SK-N-SH (cell line): ENCODE results near the gene SFSWAP. TPM values are rescaled to one million over a fixed set of nuclear protein-coding genes. Genes with fewer than 3 reads are reported as not detected.

ENCODE experiments used
- CTCF ChIA-PET: fragments of 300-600, 350-600 bp; formaldehyde crosslinking; extraction: SDS; loops from one replicate; lab custom pipeline; 2021; lab: Yijun Ruan, JAX
- POLR2A ChIA-PET: fragments of 350-600 bp; sonication (Branson Sonifier 250); formaldehyde crosslinking; extraction: SDS; loops from one replicate; lab custom pipeline; 2020; ENCODE audit warnings: antibody characterized with exemption, inconsistent platforms; lab: Yijun Ruan, JAX
- DNase-seq: peaks from one replicate; pipeline ENCODE4 v3.0.0; 2012
- H2AFZ ChIP-seq: fragments of 200-600 bp; sonication (generic); 2 replicates; pipeline ENCODE4 v1.8.1; 2016; ENCODE audit warnings: antibody characterized with exemption, mild to moderate bottlenecking, low read depth
- H3F3A ChIP-seq: fragments of 200-600 bp; sonication (generic); replicated peaks from 2 replicates; pipeline ENCODE3; 2016; ENCODE audit warnings: antibody characterized with exemption, mild to moderate bottlenecking; ENCODE audit not compliant: insufficient read depth
- H3K27ac ChIP-seq, 2 experiments: fragments of 200-500 bp in 1 of 2; fragments of 200-600 bp in 1 of 2; sonication (Bioruptor generic) in 1 of 2; sonication (generic), shearing (Covaris generic) in 1 of 2; 2 replicates each; pipeline versions ENCODE4 v1.5.1 to v1.6.1; 2014 to 2016; ENCODE audit warnings: low read depth in 2 of 2, inconsistent platforms in 1 of 2, low read length in 1 of 2, mild to moderate bottlenecking in 1 of 2, mixed read lengths in 1 of 2
- H3K27me3 ChIP-seq: fragments of 200-600 bp; sonication (generic), shearing (Covaris generic); 2 replicates; pipeline ENCODE4 v1.6.1; 2016; ENCODE audit warnings: mixed run types; ENCODE audit not compliant: insufficient read depth
- H3K36me3 ChIP-seq, 2 experiments: fragments of 200-500 bp in 1 of 2; fragments of 200-600 bp in 1 of 2; sonication (Bioruptor generic) in 1 of 2; sonication (generic) in 1 of 2; replicated peaks in 1 of 2; 2 replicates each; pipeline versions ENCODE3 to v1.5.1; 2014 to 2016; ENCODE audit warnings: low read length in 1 of 2, mild to moderate bottlenecking in 1 of 2; ENCODE audit not compliant: insufficient read depth in 2 of 2, control insufficient read depth in 1 of 2
- H3K4me1 ChIP-seq, 2 experiments: fragments of 200-500 bp in 1 of 2; fragments of 200-600 bp in 1 of 2; sonication (Bioruptor generic) in 1 of 2; sonication (generic), shearing (Covaris generic) in 1 of 2; 2 replicates each; pipeline versions ENCODE4 v1.5.1 to v1.6.1; 2014 to 2016; ENCODE audit warnings: low read depth in 1 of 2, low read length in 1 of 2, mixed run types in 1 of 2; ENCODE audit not compliant: insufficient read depth in 2 of 2, control insufficient read depth in 1 of 2
- H3K4me2 ChIP-seq: fragments of 200-600 bp; sonication (generic), shearing (Covaris generic); 2 replicates; pipeline ENCODE4 v1.6.1; 2017; ENCODE audit warnings: mixed run types
- H3K4me3 ChIP-seq, 2 experiments: fragments of 200-500 bp in 1 of 2; fragments of 200-600 bp in 1 of 2; sonication (Bioruptor generic) in 1 of 2; sonication (generic), shearing (Covaris generic) in 1 of 2; 2 replicates each; pipeline versions ENCODE4 v1.5.1 to v1.8.1; 2014 to 2016; ENCODE audit warnings: low read depth in 2 of 2, inconsistent platforms in 1 of 2, low read length in 1 of 2, mild to moderate bottlenecking in 1 of 2, mixed read lengths in 1 of 2, moderate library complexity in 1 of 2
- H3K79me2 ChIP-seq: fragments of 200-600 bp; sonication (generic); 2 replicates; pipeline ENCODE4 v1.8.1; 2017; ENCODE audit warnings: mild to moderate bottlenecking; ENCODE audit not compliant: insufficient read depth
- H3K9ac ChIP-seq: fragments of 200-600 bp; sonication (generic); 2 replicates; pipeline ENCODE4 v1.6.1; 2017; ENCODE audit warnings: mixed run types
- H3K9me2 ChIP-seq: fragments of 200-600 bp; sonication (generic); 2 replicates; pipeline ENCODE4 v1.6.1; 2017; ENCODE audit warnings: mixed run types
- H3K9me3 ChIP-seq: fragments of 200-600 bp; sonication (generic); 2 replicates; pipeline ENCODE4 v1.6.1; 2017; ENCODE audit warnings: mixed run types, mild to moderate bottlenecking, moderate library complexity
- H4K20me1 ChIP-seq: fragments of 200-600 bp; sonication (generic); 2 replicates; pipeline ENCODE4 v1.6.1; 2017; ENCODE audit warnings: mild to moderate bottlenecking, mixed run types; ENCODE audit not compliant: insufficient read depth
- CHD2 ChIP-seq: fragments of 150-350 bp; IDR thresholded peaks from 2 replicates; pipeline ENCODE4 v1.6.1; 2018; ENCODE audit warnings: low read length; ENCODE audit not compliant: partially characterized antibody
- CTCF ChIP-seq: fragments of 200-600 bp; sonication (generic); IDR thresholded peaks from 2 replicates; pipeline ENCODE4 v1.6.1; 2017; ENCODE audit warnings: antibody characterized with exemption, mild to moderate bottlenecking, moderate library complexity
- ELF1 ChIP-seq: IDR thresholded peaks from 2 replicates; pipeline ENCODE4 v1.4.0; 2012
- EP300 ChIP-seq, 2 experiments: IDR thresholded peaks; 2 replicates each; pipeline versions ENCODE4 v1.4.0 to v1.6.1; 2012; ENCODE audit warnings: borderline replicate concordance in 1 of 2, low read depth in 1 of 2, low read length in 1 of 2
- FOXJ3 ChIP-seq: sonication (generic); formaldehyde crosslinking; IDR thresholded peaks from 2 replicates; pipeline ENCODE4 v1.5.1; 2020; ENCODE audit warnings: mild to moderate bottlenecking, missing genetic modification reagents
- GATA2 ChIP-seq: sonication (generic); formaldehyde crosslinking; IDR thresholded peaks from 2 replicates; pipeline ENCODE4 v1.5.0; 2020; ENCODE audit warnings: mild to moderate bottlenecking, missing genetic modification reagents
- MEF2A ChIP-seq: IDR thresholded peaks from 2 replicates; pipeline ENCODE4 v1.4.0; 2012; ENCODE audit warnings: low read depth, borderline replicate concordance
- POLR2AphosphoS5 ChIP-seq: IDR thresholded peaks from 2 replicates; pipeline ENCODE4 v1.6.1; 2012; ENCODE audit warnings: low read depth, low read length
- RFX5 ChIP-seq: IDR thresholded peaks from 2 replicates; pipeline ENCODE4 v1.6.1; 2012; ENCODE audit warnings: mild to moderate bottlenecking, improper control_type of control experiment, low read length
- SMC3 ChIP-seq: IDR thresholded peaks from 2 replicates; pipeline ENCODE4 v1.6.1; 2012; ENCODE audit warnings: low read depth, low read length, improper control_type of control experiment
- TAF1 ChIP-seq: IDR thresholded peaks from 2 replicates; pipeline ENCODE4 v1.6.1; 2012; ENCODE audit warnings: low read depth, mild to moderate bottlenecking, low read length, moderate library complexity, borderline replicate concordance
- USF2 ChIP-seq: fragments of 150-350 bp; IDR thresholded peaks from 2 replicates; pipeline ENCODE4 v1.6.1; 2017; ENCODE audit warnings: antibody characterized with exemption, low read length, low read depth, borderline replicate concordance
- YY1 ChIP-seq: IDR thresholded peaks from 2 replicates; pipeline ENCODE4 v1.4.0; 2012; ENCODE audit warnings: low read depth, mild to moderate bottlenecking
- ZBTB33 ChIP-seq: IDR thresholded peaks from 2 replicates; pipeline ENCODE4 v1.4.0; 2012; ENCODE audit warnings: low read depth, borderline replicate concordance
- WGBS: methylation state at CpG from one replicate; pipeline ENCODE4 v1.1.6; 2017; ENCODE audit warnings: low lambda C conversion rate; 5-methylcytosine and 5-hydroxymethylcytosine counted together
- polyA plus RNA-seq, 3 experiments: library from polyadenylated mRNA; depleted of rRNA; stranded (reverse); fragments of >200 nt; gene quantifications; 2 replicates each; pipeline ENCODE4 v1.2.3, GENCODE V29; 2012
- TF ChIP-seq, protein P1 (sequence below): IDR thresholded peaks from 2 replicates; pipeline ENCODE4 v1.4.0; 2012; ENCODE audit warnings: low read depth, borderline replicate concordance

SFSWAP gene
- polyA plus RNA-seq, 1 of the 3 experiments (the other 2 are of a cell fraction) = 27.9 TPM

- H3K79me2 ChIP-seq = peaks cover 10% of the 10 kb centered on the region
- CTCF ChIA-PET = interaction anchor here (2.7 kb wide), 1 partner anchor 12 kb away, joined by 14 read pairs; no protein-coding TSS in a partner anchor
- H3K27ac ChIP-seq = no peak overlapping the region
- POLR2A ChIA-PET = no interaction called here
- TF ChIP-seq FOXJ3 (CRISPR knock-in tag) = no peak
- H4K20me1 ChIP-seq = no peaks in the 10 kb centered on the region
- H3K36me3 ChIP-seq = peaks cover 35 to 69% of the 10 kb centered on the region in 2 experiments
- H3K4me2 ChIP-seq = no peak overlapping the region
- H3K9ac ChIP-seq = no peak overlapping the region
- H3K4me1 ChIP-seq = no peaks in the 10 kb centered on the region
- WGBS = 95% methylated on average over 12 of the region's 17 CpGs
- H3K9me3 ChIP-seq = no peaks in the 10 kb centered on the region
- H3K27me3 ChIP-seq = no peaks in the 10 kb centered on the region
- H2AFZ ChIP-seq = no peak overlapping the region
- H3K9me2 ChIP-seq = no peaks in the 10 kb centered on the region
- no peak for DNase-seq
- H3K4me3 ChIP-seq = no peak overlapping the region
- no peaks in the 10 kb centered on the region for H3F3A ChIP-seq
Measured at GRCh38 chr12:131766382-131767107, 55.7 kb downstream of the SFSWAP start.

- DNase-seq = no peak
- WGBS = 89% methylated on average over 3 of the region's 12 CpGs
- Histone ChIP-seq H3K27ac (no peak overlapping the region), H3K9me3 (no peaks in the 10 kb centered on the region), H3K4me2 (no peak overlapping the region), H3K9ac (no peak overlapping the region), H3K36me3 (peaks cover 32 to 78% of the 10 kb centered on the region in 2 experiments), H3K27me3 (no peaks in the 10 kb centered on the region), H3F3A (no peaks in the 10 kb centered on the region), H2AFZ (no peak overlapping the region), H3K79me2 (peaks cover 2% of the 10 kb centered on the region; the same call in 1 of the 2 replicates), H3K4me3 (no peak overlapping the region), H3K4me1 (no peaks in the 10 kb centered on the region), H3K9me2 (no peaks in the 10 kb centered on the region), H4K20me1 (no peaks in the 10 kb centered on the region)
- ChIA-PET CTCF (interaction anchor here (1.3 to 1.4 kb wide), 2 partner anchors 10 to 666 kb away, joined by 3 read pairs; no protein-coding TSS in a partner anchor), POLR2A (no interaction called here)
- TF ChIP-seq USF2 (no peak), CTCF (no peak), YY1 (no peak), SMC3 (no peak), CHD2 (no peak), ZBTB33 (no peak), MEF2A (no peak), ELF1 (no peak), POLR2AphosphoS5 (no peak), TAF1 (no peak), FOXJ3 (CRISPR knock-in tag) (no peak), RFX5 (no peak), EP300 (IDR thresholded peaks at IDR 0.05; ENCODE audit: borderline replicate concordance in 1 of 2, low read depth in 1 of 2, low read length in 1 of 2) (no peak), GATA2 (no peak)
- TF ChIP-seq, protein P1, sequence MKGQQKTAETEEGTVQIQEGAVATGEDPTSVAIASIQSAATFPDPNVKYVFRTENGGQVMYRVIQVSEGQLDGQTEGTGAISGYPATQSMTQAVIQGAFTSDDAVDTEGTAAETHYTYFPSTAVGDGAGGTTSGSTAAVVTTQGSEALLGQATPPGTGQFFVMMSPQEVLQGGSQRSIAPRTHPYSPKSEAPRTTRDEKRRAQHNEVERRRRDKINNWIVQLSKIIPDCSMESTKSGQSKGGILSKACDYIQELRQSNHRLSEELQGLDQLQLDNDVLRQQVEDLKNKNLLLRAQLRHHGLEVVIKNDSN = no peak
Measured at GRCh38 chr12:131770120-131770519, 59.2 kb downstream of the SFSWAP start.
